Lower lobe of right lung (tissue), 2 donors: ENCODE measurements around the gene PNPLA7. TPM values are rescaled to one million over a fixed set of nuclear protein-coding genes. Genes with fewer than 3 reads are reported as not detected.
"Not testable (repeated sequence)": the region's sequence is repeated elsewhere in the genome, so short reads cannot be mapped to it uniquely, and the experiment has no call there.

Experiments used
- ATAC-seq, 2 donors: fragments of 200-7000 bp; cut with Tn5 transposase; one replicate each; pipeline ENCODE4 v1.9.1; 2020 to 2022; ENCODE audit warnings: mild to moderate bottlenecking in 2 of 2, moderate library complexity in 2 of 2
- DNase-seq: peaks from one replicate; pipeline ENCODE4 v3.0.0-alpha.2; 2020
- H3K27ac ChIP-seq: fragments of 200-600 bp; one replicate; pipeline ENCODE4 v1.8.0; 2022
- H3K27me3 ChIP-seq: fragments of 200-600 bp; one replicate; pipeline ENCODE4 v1.8.0; 2022; ENCODE audit warnings: low read depth
- H3K36me3 ChIP-seq: fragments of 200-600 bp; one replicate; pipeline ENCODE4 v1.8.0; 2022; ENCODE audit warnings: mild to moderate bottlenecking
- H3K4me1 ChIP-seq: fragments of 200-600 bp; one replicate; pipeline ENCODE4 v1.8.0; 2022
- H3K4me3 ChIP-seq: fragments of 200-600 bp; one replicate; pipeline ENCODE4 v1.8.0; 2022; ENCODE audit warnings: mild to moderate bottlenecking
- H3K9me3 ChIP-seq: fragments of 200-600 bp; one replicate; pipeline ENCODE4 v1.8.0; 2022
- CTCF ChIP-seq: fragments of 200-600 bp; IDR thresholded peaks from one replicate; pipeline ENCODE4 v1.8.0; 2022; ENCODE audit warnings: antibody characterized with exemption, mild to moderate bottlenecking
- intact Hi-C: fragments of 100-400 bp; cut with DNase I; formaldehyde crosslinking; loops from one replicate; pipeline ENCODE4 v1.11.0; 2022
- total RNA-seq: library from RNA; stranded (reverse); fragmentation: NEBNext Ultra II Directional; extraction: Animal tissue kit (Norgen Biotek cat#: 25700); gene quantifications from one replicate; pipeline ENCODE4 v1.2.1, GENCODE V29; 2021
- donor health status: DM: no; HTN: yes; CAD: no; lungs with severe emphysema.

The PNPLA7 gene
- total RNA-seq, 1 donor from 2014 or later: 12.2 TPM

GRCh38 chr9:137558127-137558526, 7.9 kb upstream of the PNPLA7 start:
- intact Hi-C loops: no loop called here
- ATAC-seq: no peak
- no peak for DNase-seq
- Histone ChIP-seq H3K27ac (no peak overlapping the region), H3K4me3 (no peak overlapping the region), H3K4me1 (no peaks in the 10 kb centered on the region), H3K9me3 (no peaks in the 10 kb centered on the region), H3K27me3 (no peaks in the 10 kb centered on the region), H3K36me3 (peaks cover 73% of the 10 kb centered on the region)
- TF ChIP-seq CTCF: no peak

DNA sequence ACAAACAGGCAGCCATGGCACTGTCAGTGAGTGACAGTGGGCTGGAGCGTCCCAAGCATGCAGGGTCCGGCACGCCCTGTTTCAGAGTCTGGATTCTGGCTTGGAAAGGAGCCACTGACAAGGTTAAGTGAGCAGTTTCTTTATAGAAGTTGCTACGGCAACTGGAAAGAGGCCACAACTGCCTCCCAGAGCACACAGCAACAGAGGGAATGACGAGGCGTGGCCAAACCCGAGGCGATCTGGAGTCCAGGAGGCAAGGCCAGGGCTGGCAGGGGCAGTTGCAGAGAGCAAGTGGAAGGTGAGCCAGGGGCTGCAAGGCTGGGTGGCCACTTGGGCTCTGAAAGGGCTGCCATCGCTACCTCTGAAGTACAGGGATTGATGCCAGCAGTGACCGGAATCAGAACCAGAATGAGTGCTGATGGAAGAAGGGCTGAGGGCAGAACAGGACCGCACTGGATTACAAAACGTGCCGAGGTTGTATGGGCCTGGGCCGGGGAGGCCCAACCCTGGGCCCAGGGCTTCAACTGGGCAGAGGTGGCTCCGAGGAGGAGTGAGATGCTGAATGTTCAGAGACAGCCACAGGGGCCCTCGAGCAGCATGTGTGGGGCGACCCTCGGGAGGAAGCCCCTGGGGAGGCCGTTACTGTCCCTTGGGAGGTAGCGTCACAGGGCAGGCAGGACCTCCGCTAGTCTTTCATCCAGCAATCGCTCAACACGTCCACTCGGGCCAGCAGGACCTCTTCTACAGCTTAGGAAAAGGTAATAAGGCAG, 6.1 kb upstream of the PNPLA7 start:
- H3K9me3 ChIP-seq: no peaks in the 10 kb centered on the region
- DNase-seq (no peak), ATAC-seq (no peak)
- peaks cover 7% of the 10 kb centered on the region for H3K4me1 ChIP-seq
- H3K27ac ChIP-seq: no peak overlapping the region
- H3K36me3 ChIP-seq: peaks cover 64% of the 10 kb centered on the region
- TF ChIP-seq CTCF: no peak
- intact Hi-C loops: no loop called here
- no peaks in the 10 kb centered on the region for H3K27me3 ChIP-seq
- H3K4me3 ChIP-seq: no peak overlapping the region

DNA sequence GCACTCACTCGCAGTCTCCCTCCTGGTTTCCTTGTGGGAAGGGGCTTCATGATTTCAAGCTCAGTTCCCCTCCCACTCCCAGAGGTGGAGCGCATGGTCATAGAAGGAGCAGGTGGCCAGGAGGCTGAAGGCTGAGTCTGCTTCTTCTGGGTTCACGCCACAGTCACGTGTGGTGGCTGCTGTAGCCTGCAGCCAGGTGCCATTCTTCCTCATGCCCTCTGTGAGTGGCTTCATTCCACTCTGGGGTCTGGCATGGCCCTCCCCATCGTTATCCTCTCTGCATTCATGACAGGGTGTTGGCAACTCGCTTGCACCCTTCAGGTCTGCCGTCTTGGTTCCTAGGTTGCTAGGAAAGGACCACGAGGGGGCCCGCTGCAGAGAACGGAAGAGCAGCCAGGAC, 5.0 kb upstream of the PNPLA7 start:
- no peak for ATAC-seq
- Histone ChIP-seq H3K27ac (no peak overlapping the region), H3K9me3 (no peaks in the 10 kb centered on the region), H3K4me3 (no peak overlapping the region), H3K4me1 (peaks cover 8% of the 10 kb centered on the region), H3K27me3 (no peaks in the 10 kb centered on the region), H3K36me3 (peaks cover 61% of the 10 kb centered on the region)
- TF ChIP-seq CTCF: no peak
- intact Hi-C loops: no loop called here
- no peak for DNase-seq

- TF ChIP-seq CTCF: no peak
- no peak for ATAC-seq
- intact Hi-C loops: no loop called here
- Histone ChIP-seq H3K27me3 (no peaks in the 10 kb centered on the region), H3K36me3 (peaks cover 53% of the 10 kb centered on the region), H3K4me1 (peaks cover 16% of the 10 kb centered on the region), H3K9me3 (no peaks in the 10 kb centered on the region), H3K27ac (no peak overlapping the region), H3K4me3 (no peak overlapping the region)
- no peak for DNase-seq
Observed at GRCh38 chr9:137554349-137554748, 4.1 kb upstream of the PNPLA7 start.

DNA sequence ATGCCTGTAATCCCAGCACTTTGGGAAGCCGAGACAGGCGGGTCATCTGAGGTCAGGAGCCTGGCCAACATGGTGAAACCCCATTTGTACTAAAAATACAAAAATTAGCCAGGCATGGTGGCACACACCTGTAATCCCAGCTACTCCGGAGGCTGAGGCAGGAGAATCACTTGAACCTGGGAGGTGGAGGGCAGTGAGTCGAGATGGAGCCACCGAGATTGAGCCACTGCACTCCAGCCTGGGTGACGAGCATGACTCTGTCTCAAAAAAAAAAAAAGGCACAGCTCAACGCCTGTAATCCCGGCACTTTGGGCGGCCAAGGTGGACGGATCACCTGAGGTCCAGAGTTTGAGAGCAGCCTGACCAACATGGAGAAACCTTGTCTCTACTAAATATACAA, 3.5 kb upstream of the PNPLA7 start:
- H3K4me1 ChIP-seq: peaks cover 23% of the 10 kb centered on the region
- peaks cover 51% of the 10 kb centered on the region for H3K36me3 ChIP-seq
- H3K9me3 ChIP-seq, H3K27ac ChIP-seq, ATAC-seq, H3K27me3 ChIP-seq, intact Hi-C loops, H3K4me3 ChIP-seq, DNase-seq: not testable (repeated sequence)

DNA sequence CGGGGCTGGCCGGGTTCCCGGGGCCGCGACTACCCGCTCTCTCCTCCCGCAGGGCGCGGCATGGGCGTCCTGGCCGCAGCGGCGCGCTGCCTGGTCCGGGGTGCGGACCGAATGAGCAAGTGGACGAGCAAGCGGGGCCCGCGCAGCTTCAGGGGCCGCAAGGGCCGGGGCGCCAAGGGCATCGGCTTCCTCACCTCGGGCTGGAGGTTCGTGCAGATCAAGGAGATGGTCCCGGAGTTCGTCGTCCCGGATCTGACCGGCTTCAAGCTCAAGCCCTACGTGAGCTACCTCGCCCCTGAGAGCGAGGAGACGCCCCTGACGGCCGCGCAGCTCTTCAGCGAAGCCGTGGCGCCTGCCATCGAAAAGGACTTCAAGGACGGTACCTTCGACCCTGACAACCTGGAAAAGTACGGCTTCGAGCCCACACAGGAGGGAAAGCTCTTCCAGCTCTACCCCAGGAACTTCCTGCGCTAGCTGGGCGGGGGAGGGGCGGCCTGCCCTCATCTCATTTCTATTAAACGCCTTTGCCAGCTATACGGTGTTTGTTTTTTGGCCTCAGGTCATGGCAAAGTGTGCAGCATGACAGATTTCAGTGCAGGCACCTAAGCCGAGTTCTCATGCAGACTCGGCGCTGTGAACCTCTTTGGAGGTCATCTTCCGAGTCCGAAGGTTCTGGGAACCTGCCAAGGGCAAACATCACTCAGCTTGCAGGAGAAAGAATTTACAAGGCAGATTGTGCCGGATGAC, 2.0 kb upstream of the PNPLA7 start:
- DNase-seq: no peak
- intact Hi-C loops: no loop called here

More for the DNA sequence above, 2.0 kb upstream of the PNPLA7 start:
- ATAC-seq: peak; percentile 37 to 51
- Histone ChIP-seq H3K27me3 (no peaks in the 10 kb centered on the region), H3K9me3 (no peaks in the 10 kb centered on the region), H3K27ac (peak overlapping the region; percentile 85), H3K36me3 (peaks cover 36% of the 10 kb centered on the region), H3K4me3 (peak overlapping the region; percentile 80), H3K4me1 (peaks cover 23% of the 10 kb centered on the region)
- no peak for TF ChIP-seq CTCF
